Small intestine (tissue), 7 donors: ENCODE data around the gene NUDT3. TPM values are rescaled to one million over a fixed set of nuclear protein-coding genes. Genes with fewer than 3 reads are reported as not detected.
A peak's percentile ranks its signal among the peaks of the same experiment; 100 is the strongest.

Experiments used
- DNase-seq, 2 donors: peaks; one replicate each; pipeline versions ENCODE4 v3.0.0 to v3.0.0-alpha.2; 2013
- FAIRE-seq: peaks from 2 replicates; lab custom pipeline; 2012; peaks lifted over from hg19 to GRCh38; lab: Jason Lieb, UNC
- H3K27ac ChIP-seq, 3 donors: one replicate each; pipeline ENCODE4 v1.5.1; 2013; ENCODE audit warnings: low read length in 2 of 3, mild to moderate bottlenecking in 2 of 3, control low read depth in 1 of 3, inconsistent platforms in 1 of 3, low read depth in 1 of 3, moderate library complexity in 1 of 3
- H3K27me3 ChIP-seq, 3 donors: one replicate each; pipeline ENCODE4 v1.6.1; 2013; ENCODE audit warnings: low read length in 3 of 3, inconsistent platforms in 1 of 3; ENCODE audit not compliant: control insufficient read depth in 3 of 3, insufficient read depth in 3 of 3
- H3K36me3 ChIP-seq, 3 donors: one replicate each; pipeline ENCODE4 v1.6.1; 2013; ENCODE audit warnings: low read length in 3 of 3, inconsistent platforms in 1 of 3, low read depth in 1 of 3, mild to moderate bottlenecking in 1 of 3, moderate library complexity in 1 of 3; ENCODE audit not compliant: control insufficient read depth in 3 of 3, insufficient read depth in 2 of 3
- H3K4me1 ChIP-seq, 3 donors: one replicate each; pipeline ENCODE4 v1.6.1; 2013; ENCODE audit warnings: low read length in 2 of 3, inconsistent platforms in 1 of 3, low read depth in 1 of 3, mild to moderate bottlenecking in 1 of 3, moderate library complexity in 1 of 3; ENCODE audit not compliant: control insufficient read depth in 3 of 3, insufficient read depth in 2 of 3
- H3K4me3 ChIP-seq, 3 donors: one replicate each; pipeline ENCODE4 v1.5.1; 2013; ENCODE audit warnings: low read length in 3 of 3, control low read depth in 1 of 3, inconsistent platforms in 1 of 3, low read depth in 1 of 3, mild to moderate bottlenecking in 1 of 3, moderate library complexity in 1 of 3
- H3K9me3 ChIP-seq, 2 donors: one replicate each; pipeline ENCODE4 v1.6.1; 2013; ENCODE audit warnings: low read depth in 1 of 2, low read length in 1 of 2; ENCODE audit not compliant: control insufficient read depth in 2 of 2, insufficient read depth in 1 of 2
- WGBS, 3 donors: extraction: QIAGEN DNeasy Blood & Tissue Kit; methylation state at CpG; one replicate each; pipeline ENCODE4 v1.1.7; 2013; 5-methylcytosine and 5-hydroxymethylcytosine counted together
- polyA plus RNA-seq, 4 donors: library from polyadenylated mRNA; stranded (reverse) in 3 of 4; unstranded in 1 of 4; fragments of 200-250 nt in 3 of 4; fragments of 120-200 nt in 1 of 4; gene quantifications; one replicate each; pipeline versions ENCODE4 v1.2.1 to v1.2.3, GENCODE V29; 2013
- donor health status: healthy with polysubstance abuse.
- donor health status: control.
- donor health status: control.
- donor health status: Bipolar disorder and iron deficiency.
- donor health status: healthy.

The NUDT3 gene
- polyA plus RNA-seq, 4 donors: 6.5 to 13.4 (median 9.2) TPM

DNA sequence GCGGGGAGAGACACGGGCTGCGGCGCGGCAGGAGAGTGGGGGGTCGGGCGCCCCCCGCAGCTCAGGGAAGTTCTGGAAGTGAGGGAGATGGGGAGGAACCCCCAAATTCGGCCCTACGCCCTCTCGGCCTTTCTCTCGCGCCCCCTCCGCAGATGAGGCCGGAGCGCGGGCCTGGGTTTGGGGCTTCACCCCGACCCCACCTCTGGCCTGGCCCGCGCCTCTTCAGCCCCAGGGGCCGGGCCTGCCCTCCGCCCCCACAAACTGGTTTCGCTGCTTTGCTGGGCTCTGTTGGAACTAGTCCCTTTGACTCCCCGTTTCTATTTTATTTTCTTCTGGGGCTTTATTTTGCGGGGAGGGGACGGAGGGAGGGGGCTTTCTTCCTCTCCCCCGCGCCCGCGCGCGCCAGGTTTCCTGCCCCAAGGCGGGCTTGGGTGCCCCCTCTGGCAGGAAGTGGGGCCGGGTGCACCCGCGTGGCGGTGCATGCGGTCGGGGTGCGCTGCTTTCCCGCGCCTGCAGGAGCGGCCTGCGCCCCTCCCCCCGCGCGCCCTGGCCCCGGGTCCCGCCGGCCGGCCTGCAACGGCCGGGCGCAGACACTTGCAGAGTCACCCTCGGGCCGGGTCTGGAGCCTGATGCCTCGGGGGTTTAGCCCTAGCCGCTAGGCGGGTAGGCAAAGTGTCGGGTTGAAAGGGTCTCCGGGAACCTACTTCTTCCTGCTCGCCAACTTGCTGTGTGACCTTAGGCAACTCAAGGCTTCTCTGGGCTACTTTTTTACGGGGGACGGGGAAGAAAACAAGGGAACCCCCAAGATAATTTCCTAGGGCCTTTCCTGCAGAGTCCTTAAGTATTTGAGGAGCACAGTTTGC is 154.5 kb downstream of the NUDT3 start:
- Histone ChIP-seq H3K27ac (peak overlapping the region; percentile 65 to 85 (median 71)), H3K27me3 (no peaks in the 10 kb centered on the region), H3K4me3 (peak overlapping the region; percentile 79 to 87 (median 79)), H3K36me3 (peaks cover 2 to 30% (median 2%) of the 10 kb centered on the region in 3 donors), H3K9me3 (no peaks in the 10 kb centered on the region), H3K4me1 (peaks cover 2 to 26% (median 7%) of the 10 kb centered on the region in 3 donors)
- WGBS, 3 donors: 1 to 5% (median 3%) methylated on average over 53 to 64 of the region's 64 CpGs
- peak; percentile 56 to 76 for DNase-seq
- FAIRE-seq: no peak

DNA sequence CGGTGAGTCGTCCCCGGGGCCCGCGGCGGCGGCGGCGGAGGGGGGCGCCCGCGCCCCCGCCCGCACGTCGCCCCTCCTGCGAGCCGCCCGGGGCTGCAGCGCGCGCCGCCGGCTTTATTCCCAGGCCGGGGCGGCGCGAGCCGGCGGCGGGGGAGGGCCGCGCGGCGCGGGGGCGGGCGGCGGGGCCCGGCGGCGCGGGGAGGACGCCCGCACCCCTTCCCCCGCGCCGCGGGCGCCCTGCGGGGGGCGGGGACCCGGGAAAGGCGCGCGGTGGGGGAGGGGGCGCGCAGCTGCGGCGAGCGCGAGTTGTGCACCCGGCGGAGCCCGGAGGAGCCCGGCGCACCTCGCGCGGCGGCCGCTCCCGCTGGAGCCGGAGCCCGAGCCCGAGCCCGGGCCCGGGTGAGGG is 155.2 kb downstream of the NUDT3 start:
- peak in 1 of 2 donors; percentile 58 for DNase-seq
- Histone ChIP-seq H3K27ac (peak overlapping the region; percentile 65 to 100 (median 99)), H3K9me3 (no peaks in the 10 kb centered on the region), H3K36me3 (peaks cover 2 to 23% (median 2%) of the 10 kb centered on the region in 3 donors), H3K4me3 (peak overlapping the region; percentile 79 to 87 (median 79)), H3K27me3 (no peaks in the 10 kb centered on the region), H3K4me1 (peaks cover 2 to 26% (median 5%) of the 10 kb centered on the region in 3 donors)
- FAIRE-seq: no peak
- 0 to 1% (median 0%) methylated on average over 13 to 78 of the region's 78 CpGs for WGBS, 3 donors

DNA sequence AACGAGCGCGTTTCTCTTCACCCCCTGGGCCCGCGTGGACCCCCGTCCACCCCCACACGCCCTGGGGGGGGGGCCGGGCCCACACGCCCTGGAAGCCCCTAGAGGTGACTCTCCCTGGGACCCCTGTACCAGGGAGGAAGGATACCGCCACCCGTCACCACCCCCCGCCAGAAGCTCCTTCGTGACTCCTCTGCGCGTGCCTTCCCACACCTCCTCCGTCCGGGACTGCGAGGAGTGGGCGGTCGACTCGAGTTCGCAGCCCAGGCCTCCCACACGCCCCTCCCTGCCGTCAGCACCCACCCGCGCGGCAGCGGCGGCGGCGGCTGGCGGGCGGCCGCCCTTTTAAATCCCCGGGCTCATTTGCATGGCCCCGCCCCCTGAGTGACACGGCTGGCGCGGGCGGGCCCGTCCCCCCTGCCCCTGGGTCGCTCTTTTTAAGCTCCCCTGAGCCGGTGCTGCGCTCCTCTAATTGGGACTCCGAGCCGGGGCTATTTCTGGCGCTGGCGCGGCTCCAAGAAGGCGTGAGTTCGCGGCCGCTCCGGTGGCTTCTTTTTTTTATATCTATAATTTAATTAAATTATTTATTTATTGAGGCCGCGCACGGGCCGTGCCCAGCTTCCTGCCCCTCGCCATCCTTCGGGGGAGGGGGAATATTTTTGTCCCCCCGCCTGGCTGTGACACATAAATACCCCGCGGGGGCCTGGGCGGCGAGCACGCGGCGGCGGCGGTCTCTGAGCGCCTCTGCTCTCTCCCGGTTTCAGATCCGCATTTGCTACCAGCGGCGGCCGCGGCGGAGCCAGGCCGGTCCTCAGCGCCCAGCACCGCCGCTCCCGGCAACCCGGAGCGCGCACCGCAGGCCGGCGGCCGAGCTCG is 155.8 kb downstream of the NUDT3 start, which contains the start of gene HMGA1:
TSS of gene HMGA1 (plus strand) at position 431 of the 873 bp plus-strand sequence. CDS start 3,908 bp downstream, outside the sequence.
- no peaks in the 10 kb centered on the region for H3K27me3 ChIP-seq
- DNase-seq (peak; percentile 89 to 93), FAIRE-seq (no peak)
- peak within 1 kb of the TSS; percentile 98 to 100 (median 99) for H3K27ac ChIP-seq
- H3K4me3 ChIP-seq: peak within 1 kb of the TSS; percentile 79 to 87 (median 79)
- peaks cover under 1 to 17% (median 2%) of the 10 kb centered on the region in 3 donors for H3K36me3 ChIP-seq
- WGBS, 3 donors: 0 to 1% (median 1%) methylated on average over 67 to 91 of the region's 91 CpGs
- H3K9me3 ChIP-seq: no peaks in the 10 kb centered on the region
- H3K4me1 ChIP-seq: peaks cover 2 to 26% (median 5%) of the 10 kb centered on the region in 3 donors

DNA sequence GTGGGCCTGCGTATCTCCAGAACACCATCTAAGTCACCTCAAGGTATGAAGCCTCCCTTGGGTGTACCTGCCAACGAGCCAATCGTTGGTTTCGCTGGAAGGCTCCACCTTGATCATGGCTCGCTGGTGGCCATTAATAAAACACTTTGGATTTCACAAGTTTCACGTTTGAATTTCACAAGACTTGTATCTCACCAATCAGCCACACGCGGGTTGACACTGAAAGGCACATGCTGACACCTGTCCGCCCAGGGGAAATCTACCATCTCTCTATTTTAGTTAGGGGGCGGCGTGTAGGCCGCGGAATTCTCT is 156.4 kb downstream of the NUDT3 start:
- Histone ChIP-seq H3K9me3 (no peaks in the 10 kb centered on the region), H3K4me1 (peaks cover 2 to 26% (median 5%) of the 10 kb centered on the region in 3 donors), H3K27ac (peak overlapping the region; percentile 98 to 100 (median 99)), H3K4me3 (peak overlapping the region; percentile 76 to 87 (median 79)), H3K27me3 (no peaks in the 10 kb centered on the region), H3K36me3 (peaks cover 0 to 11% (median 0%) of the 10 kb centered on the region in 3 donors)
- FAIRE-seq (no peak), DNase-seq (peak; percentile 85 to 86)
- WGBS, 3 donors: 3 to 17% (median 8%) methylated on average over 13 of the region's 13 CpGs

DNA sequence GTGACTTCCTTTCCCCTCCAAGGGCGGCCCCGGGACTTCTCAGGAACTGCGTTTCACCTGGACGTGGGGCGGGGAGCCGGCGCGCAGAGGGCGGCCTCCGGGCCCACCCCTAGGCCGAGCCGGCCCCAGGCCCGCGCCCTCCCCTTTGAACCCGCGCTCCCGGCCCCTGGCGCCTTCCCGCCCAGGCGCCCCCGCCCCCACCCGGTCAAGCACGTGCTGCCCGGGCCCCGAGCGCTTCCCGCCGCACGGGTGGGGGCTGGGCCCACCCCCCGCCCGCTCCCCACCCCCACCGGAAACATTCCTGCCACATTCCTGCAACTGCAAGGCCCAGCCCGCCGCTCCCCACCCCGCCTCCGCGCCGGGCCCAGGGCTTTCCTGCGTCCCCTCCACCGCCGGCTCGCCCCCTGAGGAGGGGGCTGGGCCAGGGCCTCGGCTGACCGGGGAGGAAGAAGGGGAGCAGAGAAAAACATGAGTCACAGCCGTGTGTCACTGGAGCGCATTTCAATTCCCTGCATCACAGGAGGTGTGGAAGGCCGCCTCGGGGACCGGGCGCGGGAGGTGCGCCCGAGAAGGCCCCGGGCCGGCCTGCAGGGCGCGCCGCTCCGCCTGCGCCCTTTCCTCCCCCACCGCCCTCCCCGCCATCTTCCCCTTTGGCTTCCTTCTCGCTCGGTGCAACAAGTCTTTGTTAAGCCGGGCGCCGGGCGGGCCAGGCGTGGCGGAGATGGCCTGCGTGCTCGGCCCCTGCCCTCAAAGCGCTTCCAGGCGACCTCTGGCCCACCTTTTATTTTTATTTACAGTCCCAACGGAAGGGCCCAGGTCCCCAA is 156.9 kb downstream of the NUDT3 start:
- peak overlapping the region; percentile 38 to 87 (median 76) for H3K4me3 ChIP-seq
- DNase-seq (peak; percentile 37 to 88), FAIRE-seq (no peak)
- 2 to 6% (median 2%) methylated on average over 30 to 75 of the region's 75 CpGs for WGBS, 3 donors
- peaks cover 2 to 26% (median 5%) of the 10 kb centered on the region in 3 donors for H3K4me1 ChIP-seq
- H3K27ac ChIP-seq: peak overlapping the region; percentile 98 to 100 (median 99)
- no peaks in the 10 kb centered on the region for H3K9me3 ChIP-seq
- peaks cover 0 to 6% (median 0%) of the 10 kb centered on the region in 3 donors for H3K36me3 ChIP-seq
- H3K27me3 ChIP-seq: no peaks in the 10 kb centered on the region

DNA sequence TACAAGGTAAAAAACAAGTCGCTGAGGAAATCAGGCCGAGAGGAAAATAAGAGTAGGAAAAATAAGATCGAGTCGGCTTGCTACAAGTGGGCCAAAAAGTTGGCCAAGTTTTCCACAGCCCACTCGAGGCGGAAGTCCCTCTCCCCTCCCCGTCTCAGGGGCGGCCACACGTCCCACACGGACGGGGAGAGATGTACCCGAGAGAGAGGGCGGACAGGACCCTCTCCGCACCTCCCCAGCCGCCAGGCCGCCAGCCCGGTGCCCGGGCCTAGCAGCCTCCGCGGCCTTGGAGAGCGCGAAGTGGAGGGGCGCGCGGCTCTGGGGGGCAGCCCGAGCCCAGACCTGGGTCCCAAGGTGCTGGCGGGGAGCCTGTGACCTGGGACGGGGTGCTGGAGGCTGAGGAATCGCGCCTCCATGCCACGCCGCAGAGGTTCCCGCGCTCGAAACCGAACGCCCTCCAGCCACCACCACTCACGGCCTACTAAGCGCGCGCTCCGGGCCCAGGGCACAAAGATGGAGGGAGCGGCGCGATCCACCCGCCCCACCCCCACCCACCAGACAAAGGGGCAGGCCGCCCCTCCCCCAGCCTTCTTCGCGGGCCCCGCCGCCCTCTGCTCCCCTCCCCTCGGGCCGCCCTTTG is 157.7 kb downstream of the NUDT3 start:
- Histone ChIP-seq H3K27ac (peak overlapping the region; percentile 53 to 74 (median 66)), H3K9me3 (no peaks in the 10 kb centered on the region), H3K36me3 (peaks cover 0 to under 1% (median 0%) of the 10 kb centered on the region in 3 donors), H3K4me1 (peaks cover 2 to 19% (median 5%) of the 10 kb centered on the region in 3 donors), H3K4me3 (peak overlapping the region in 2 of 3 donors; percentile 4 to 87), H3K27me3 (no peaks in the 10 kb centered on the region)
- DNase-seq (no peak), FAIRE-seq (no peak)
- WGBS, 3 donors: 72 to 82% (median 78%) methylated on average over 41 to 53 of the region's 53 CpGs

DNA sequence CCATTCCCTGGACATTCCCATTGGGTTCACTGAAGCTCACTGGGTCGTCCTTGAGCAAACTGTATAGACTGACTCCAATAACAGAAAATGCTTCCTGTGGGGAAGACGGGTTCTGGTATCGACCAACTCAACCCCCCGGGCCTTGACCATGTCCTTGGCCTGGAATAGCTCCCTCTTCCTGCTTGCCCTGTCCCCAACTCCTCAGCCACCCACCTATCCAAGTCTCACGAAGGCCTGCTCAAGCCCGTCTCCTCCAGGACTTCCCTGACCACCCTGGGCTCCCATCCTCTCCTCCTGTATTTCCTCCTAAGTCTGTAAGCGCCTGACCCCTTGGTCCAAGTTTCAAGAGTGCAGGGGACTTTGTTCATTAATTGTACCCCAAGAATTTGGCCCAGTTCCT is 158.6 kb downstream of the NUDT3 start:
- no peaks in the 10 kb centered on the region for H3K27me3 ChIP-seq
- no peaks in the 10 kb centered on the region for H3K9me3 ChIP-seq
- DNase-seq: no peak
- H3K27ac ChIP-seq: no peak overlapping the region
- H3K4me1 ChIP-seq: peaks cover 0 to 14% (median 3%) of the 10 kb centered on the region in 3 donors
- no peaks in the 10 kb centered on the region for H3K36me3 ChIP-seq
- no peak overlapping the region for H3K4me3 ChIP-seq
- 80 to 87% (median 81%) methylated on average over 7 of the region's 7 CpGs for WGBS, 3 donors
- FAIRE-seq: no peak
